LNCaP clone FGC (cell line): ENCODE data around the gene IL1RL2.

Source experiments
- DNase-seq: peaks from one replicate; pipeline ENCODE4 v3.0.0-alpha.2; 2011; ENCODE audit warnings: low read depth
- H3K4me3 ChIP-seq: 2 replicates; pipeline ENCODE4 v1.5.1; 2011; ENCODE audit warnings: mild to moderate bottlenecking, low read depth, low read length, control low read depth
- TF ChIP-seq, protein P1 (sequence below): IDR thresholded peaks from 2 replicates; pipeline ENCODE4 v1.5.1; 2012; ENCODE audit warnings: mild to moderate bottlenecking; ENCODE audit not compliant: control insufficient read depth, insufficient read depth; ENCODE audit errors: extremely low read depth

IL1RL2 gene

GRCh38 chr2:102206666-102207341 lies 20.0 kb downstream of the IL1RL2 start:
- peak; percentile 74 for DNase-seq
- TF ChIP-seq, protein P1, sequence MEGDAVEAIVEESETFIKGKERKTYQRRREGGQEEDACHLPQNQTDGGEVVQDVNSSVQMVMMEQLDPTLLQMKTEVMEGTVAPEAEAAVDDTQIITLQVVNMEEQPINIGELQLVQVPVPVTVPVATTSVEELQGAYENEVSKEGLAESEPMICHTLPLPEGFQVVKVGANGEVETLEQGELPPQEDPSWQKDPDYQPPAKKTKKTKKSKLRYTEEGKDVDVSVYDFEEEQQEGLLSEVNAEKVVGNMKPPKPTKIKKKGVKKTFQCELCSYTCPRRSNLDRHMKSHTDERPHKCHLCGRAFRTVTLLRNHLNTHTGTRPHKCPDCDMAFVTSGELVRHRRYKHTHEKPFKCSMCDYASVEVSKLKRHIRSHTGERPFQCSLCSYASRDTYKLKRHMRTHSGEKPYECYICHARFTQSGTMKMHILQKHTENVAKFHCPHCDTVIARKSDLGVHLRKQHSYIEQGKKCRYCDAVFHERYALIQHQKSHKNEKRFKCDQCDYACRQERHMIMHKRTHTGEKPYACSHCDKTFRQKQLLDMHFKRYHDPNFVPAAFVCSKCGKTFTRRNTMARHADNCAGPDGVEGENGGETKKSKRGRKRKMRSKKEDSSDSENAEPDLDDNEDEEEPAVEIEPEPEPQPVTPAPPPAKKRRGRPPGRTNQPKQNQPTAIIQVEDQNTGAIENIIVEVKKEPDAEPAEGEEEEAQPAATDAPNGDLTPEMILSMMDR = no peak
- H3K4me3 ChIP-seq = no peak overlapping the region

- DNase-seq = no peak
- TF ChIP-seq, protein P1 = no peak
- H3K4me3 ChIP-seq = no peak overlapping the region
Measured at GRCh38 chr2:102208774-102209173, 22.0 kb downstream of the IL1RL2 start.

GRCh38 chr2:102209474-102209873 lies 22.7 kb downstream of the IL1RL2 start:
- TF ChIP-seq, protein P1 = no peak

DNA sequence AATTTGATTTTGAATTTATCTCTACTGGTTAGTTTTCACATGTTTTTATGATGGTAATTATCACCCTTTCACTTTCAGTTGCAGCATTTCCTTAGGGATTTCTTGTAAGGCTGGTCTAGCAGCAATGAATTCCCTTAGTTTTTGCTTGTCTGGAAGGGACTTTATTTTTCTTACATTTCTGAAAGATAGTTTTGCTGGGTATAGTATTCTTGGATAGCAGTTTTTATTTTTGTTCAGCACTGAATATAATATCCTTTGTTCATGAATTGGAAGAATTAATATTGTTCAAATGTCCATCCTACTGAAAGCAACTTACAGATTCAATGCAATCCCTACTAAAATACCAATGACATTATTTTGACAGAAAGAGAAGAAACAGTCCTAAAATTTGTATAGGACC lies 30.2 kb downstream of the IL1RL2 start:
- DNase-seq = no peak
- H3K4me3 ChIP-seq = no peak overlapping the region
- TF ChIP-seq, protein P1 = no peak

More at GRCh38 chr2:102209474-102209873, 22.7 kb downstream of the IL1RL2 start:
- no peak for DNase-seq
- H3K4me3 ChIP-seq = no peak overlapping the region

- DNase-seq = no peak
- no peak overlapping the region for H3K4me3 ChIP-seq
- TF ChIP-seq, protein P1 = no peak
Measured at GRCh38 chr2:102224824-102225739, 38.3 kb downstream of the IL1RL2 start.

DNA sequence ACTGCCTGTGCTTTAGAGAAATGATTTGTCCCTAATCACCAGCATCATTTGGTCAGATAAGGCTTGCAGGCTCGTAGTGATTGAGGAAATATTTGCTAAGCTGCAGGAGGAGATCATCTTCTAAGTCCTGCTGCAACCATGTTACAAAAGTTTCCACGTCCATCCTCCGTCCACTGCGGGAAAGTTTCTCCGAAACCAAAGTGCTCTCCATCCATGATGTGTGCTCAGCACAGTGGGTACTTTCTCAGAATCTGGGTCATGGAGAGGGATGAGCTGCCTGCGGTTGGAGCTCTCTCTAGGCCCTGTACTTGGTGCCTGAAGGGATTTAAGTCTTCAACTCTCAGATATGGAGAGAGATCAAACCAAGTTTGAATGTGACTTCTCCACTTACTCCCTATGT lies 39.3 kb downstream of the IL1RL2 start:
- DNase-seq = no peak
- TF ChIP-seq, protein P1 = no peak
- no peak overlapping the region for H3K4me3 ChIP-seq
